Smooth muscle cell (in vitro differentiated cells): Measurements from ENCODE around the gene NEK1. TPM values are rescaled to one million over a fixed set of nuclear protein-coding genes. Genes with fewer than 3 reads are reported as not detected.

Experiments used
- DNase-seq: peaks from one replicate; lab custom pipeline; 2025; ENCODE audit not compliant: unreplicated experiment; lab: John Stamatoyannopoulos, UW
- H2AFZ ChIP-seq: fragments of 200-600 bp; sonication (generic); 2 replicates; pipeline ENCODE4 v1.6.0; 2016; ENCODE audit warnings: antibody characterized with exemption, low read depth, mild to moderate bottlenecking
- H3F3A ChIP-seq: fragments of 200-600 bp; sonication (generic); 2 replicates; pipeline ENCODE4 v1.6.0; 2017; ENCODE audit warnings: antibody characterized with exemption, low read depth
- H3K27ac ChIP-seq: fragments of 200-600 bp; sonication (generic); 2 replicates; pipeline ENCODE4 v1.5.1; 2016; ENCODE audit warnings: low read depth, mild to moderate bottlenecking
- H3K27me3 ChIP-seq: fragments of 200-600 bp; sonication (generic); 2 replicates; pipeline ENCODE4 v1.6.1; 2016; ENCODE audit warnings: low read depth, mild to moderate bottlenecking
- H3K36me3 ChIP-seq: fragments of 200-600 bp; sonication (generic); 2 replicates; pipeline ENCODE4 v1.5.1; 2016; ENCODE audit warnings: low read depth
- H3K4me1 ChIP-seq: fragments of 200-600 bp; sonication (generic); 2 replicates; pipeline ENCODE4 v1.5.1; 2016; ENCODE audit warnings: low read depth
- H3K4me2 ChIP-seq: fragments of 200-600 bp; sonication (generic); 2 replicates; pipeline ENCODE4 v1.6.0; 2016; ENCODE audit warnings: mild to moderate bottlenecking
- H3K4me3 ChIP-seq: fragments of 200-600 bp; sonication (generic); 2 replicates; pipeline ENCODE4 v1.5.1; 2016; ENCODE audit warnings: mild to moderate bottlenecking
- H3K79me2 ChIP-seq: fragments of 200-600 bp; sonication (generic); 2 replicates; pipeline ENCODE4 v1.6.0; 2016; ENCODE audit warnings: low read depth, mild to moderate bottlenecking
- H3K9ac ChIP-seq: fragments of 200-600 bp; sonication (generic); 2 replicates; pipeline ENCODE4 v1.6.0; 2016; ENCODE audit warnings: low read depth
- H3K9me3 ChIP-seq: fragments of 200-600 bp; sonication (generic); replicated peaks from 2 replicates; pipeline ENCODE4 v1.5.1; 2016; ENCODE audit warnings: low read depth
- H4K20me1 ChIP-seq: fragments of 200-600 bp; sonication (generic); 2 replicates; pipeline ENCODE4 v1.6.0; 2016; ENCODE audit warnings: low read depth
- CTCF ChIP-seq: fragments of 200-600 bp; sonication (generic); IDR thresholded peaks from 2 replicates; pipeline ENCODE4 v1.5.1; 2017; ENCODE audit warnings: borderline replicate concordance, mild to moderate bottlenecking, antibody characterized with exemption; ENCODE audit not compliant: insufficient read depth, poor library complexity, severe bottlenecking
- WGBS: methylation state at CpG from one replicate; pipeline ENCODE4 v1.1.7; 2016; ENCODE audit warnings: low lambda C conversion rate; 5-methylcytosine and 5-hydroxymethylcytosine counted together
- polyA plus RNA-seq: library from polyadenylated mRNA; unstranded; fragments of >200 nt; fragmentation: Nextera tagmentation; extraction: Ambion mirVana; gene quantifications from 2 replicates; pipeline ENCODE4 v1.2.1, GENCODE V29; 2016
- total RNA-seq: library from RNA; depleted of rRNA; stranded (reverse); fragments of >200 nt; gene quantifications from 2 replicates; pipeline ENCODE4 v1.2.3, GENCODE V29; 2014

NEK1 gene
- total and polyA plus RNA-seq, 2 experiments from 2014 or later: 10.5 to 11.8 TPM

DNA sequence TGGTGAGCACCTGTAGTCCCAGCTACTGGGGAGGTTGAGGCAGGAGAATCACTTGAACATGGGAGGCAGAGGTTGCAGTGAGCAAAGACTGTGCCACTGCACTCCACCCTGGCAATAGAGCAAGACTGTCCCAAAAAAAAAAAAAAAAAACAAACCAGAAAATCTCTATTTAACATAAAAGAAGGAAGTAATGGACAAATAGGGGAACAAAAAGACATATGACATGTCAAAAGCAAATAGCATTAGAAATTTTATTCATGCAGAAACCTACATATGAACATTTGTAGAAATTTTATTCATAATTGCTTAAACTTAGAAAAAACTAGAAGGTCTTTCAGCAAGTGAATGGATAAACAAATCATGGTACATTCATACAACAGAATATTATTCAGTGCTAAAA lies 244.6 kb downstream of the NEK1 start:
- H4K20me1 ChIP-seq: no peaks in the 10 kb centered on the region
- no peaks in the 10 kb centered on the region for H3K36me3 ChIP-seq
- no peaks in the 10 kb centered on the region for H3K4me1 ChIP-seq
- no peaks in the 10 kb centered on the region for H3K27me3 ChIP-seq
- no peak overlapping the region for H3K27ac ChIP-seq
- no peak for DNase-seq
- no peaks in the 10 kb centered on the region for H3K79me2 ChIP-seq
- TF ChIP-seq CTCF: no peak
- H3K4me3 ChIP-seq: no peak overlapping the region
- no peak overlapping the region for H3K4me2 ChIP-seq
- no peaks in the 10 kb centered on the region for H3F3A ChIP-seq
- H3K9me3 ChIP-seq: no peaks in the 10 kb centered on the region
- no peak overlapping the region for H3K9ac ChIP-seq
- H2AFZ ChIP-seq: no peak overlapping the region

- H3K4me1 ChIP-seq: no peaks in the 10 kb centered on the region
- H3K79me2 ChIP-seq: no peaks in the 10 kb centered on the region
- H2AFZ ChIP-seq: no peak overlapping the region
- no peak for TF ChIP-seq CTCF
- no peaks in the 10 kb centered on the region for H3F3A ChIP-seq
- H4K20me1 ChIP-seq: no peaks in the 10 kb centered on the region
- DNase-seq: no peak
- H3K4me2 ChIP-seq: no peak overlapping the region
- no peak overlapping the region for H3K9ac ChIP-seq
- no peak overlapping the region for H3K4me3 ChIP-seq
- H3K27ac ChIP-seq: no peak overlapping the region
- WGBS: 99% methylated on average over 5 of the region's 5 CpGs
- no peaks in the 10 kb centered on the region for H3K27me3 ChIP-seq
- H3K36me3 ChIP-seq: no peaks in the 10 kb centered on the region
- no peaks in the 10 kb centered on the region for H3K9me3 ChIP-seq
These were observed 245.6 kb downstream of the NEK1 start for GRCh38 chr4:169366821-169367220.

- Histone ChIP-seq H3K79me2 (no peaks in the 10 kb centered on the region), H4K20me1 (no peaks in the 10 kb centered on the region), H3K4me3 (no peak overlapping the region), H3K9me3 (no peaks in the 10 kb centered on the region), H2AFZ (no peak overlapping the region), H3K4me1 (peaks cover 4% of the 10 kb centered on the region), H3F3A (no peaks in the 10 kb centered on the region), H3K36me3 (no peaks in the 10 kb centered on the region), H3K27me3 (no peaks in the 10 kb centered on the region), H3K9ac (no peak overlapping the region), H3K4me2 (no peak overlapping the region), H3K27ac (peak overlapping the region; percentile 85)
- WGBS: 86% methylated on average over 6 of the region's 6 CpGs
- DNase-seq: no peak
- TF ChIP-seq CTCF: no peak
These were observed 249.8 kb downstream of the NEK1 start for GRCh38 chr4:169362607-169363006.

DNA sequence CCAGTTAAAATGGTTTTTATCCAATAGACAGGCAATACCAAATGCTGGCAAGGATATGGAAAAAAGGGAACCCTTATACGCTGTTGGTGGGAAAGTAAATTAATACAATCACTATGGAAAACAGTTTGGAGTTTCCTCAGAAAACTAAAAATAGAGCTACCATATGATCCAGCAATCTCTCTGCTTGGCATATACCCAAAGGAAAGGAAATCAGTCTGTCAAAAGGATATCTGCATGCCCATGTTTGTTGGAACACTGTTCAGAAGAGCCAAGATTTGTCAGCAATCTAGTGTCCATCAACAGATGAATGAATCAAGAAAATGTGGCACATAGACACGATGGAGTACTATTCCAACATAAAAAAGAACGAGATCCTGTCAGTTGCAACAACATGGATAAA lies 250.6 kb downstream of the NEK1 start:
- Histone ChIP-seq H3K4me2 (no peak overlapping the region), H3K9ac (no peak overlapping the region), H3K4me1 (peaks cover 4% of the 10 kb centered on the region), H3K27ac (no peak overlapping the region), H3F3A (no peaks in the 10 kb centered on the region), H3K27me3 (no peaks in the 10 kb centered on the region), H4K20me1 (no peaks in the 10 kb centered on the region), H3K4me3 (no peak overlapping the region), H3K36me3 (no peaks in the 10 kb centered on the region), H2AFZ (no peak overlapping the region), H3K9me3 (no peaks in the 10 kb centered on the region), H3K79me2 (no peaks in the 10 kb centered on the region)
- 83% methylated on average over 3 of the region's 3 CpGs for WGBS
- TF ChIP-seq CTCF: no peak
- DNase-seq: no peak
